Esophagus squamous epithelium (tissue), 5 donors: ENCODE results near the gene SMARCAL1. TPM values are rescaled to one million over a fixed set of nuclear protein-coding genes. Genes with fewer than 3 reads are reported as not detected.

Experiments used
- DNase-seq: peaks from one replicate; lab custom pipeline; 2025; lab: John Stamatoyannopoulos, UW
- H3K27ac ChIP-seq, 4 donors: fragments of 200-600 bp; sonication (generic); one replicate each; pipeline ENCODE4 v1.5.1; 2016 to 2019; ENCODE audit warnings: mild to moderate bottlenecking in 1 of 4
- H3K27me3 ChIP-seq, 4 donors: fragments of 200-600 bp; sonication (generic); 1 replicate in 3 of 4; 2 replicates in 1 of 4; pipeline versions ENCODE4 v1.5.1 to v1.6.0; 2017 to 2021; ENCODE audit warnings: antibody characterized with exemption in 1 of 4
- H3K36me3 ChIP-seq, 3 donors: fragments of 200-600 bp; sonication (generic); one replicate each; pipeline ENCODE4 v1.5.1; 2016 to 2019
- H3K4me1 ChIP-seq, 3 donors: fragments of 200-600 bp; sonication (generic); one replicate each; pipeline ENCODE4 v1.5.1; 2017 to 2019
- H3K4me3 ChIP-seq, 4 donors: fragments of 200-600 bp; sonication (generic); 1 replicate in 3 of 4; 2 replicates in 1 of 4; pipeline ENCODE4 v1.5.1; 2016 to 2019; ENCODE audit warnings: mild to moderate bottlenecking in 2 of 4, moderate library complexity in 1 of 4
- H3K9me3 ChIP-seq, 3 donors: fragments of 200-600 bp; sonication (generic); one replicate each; pipeline ENCODE4 v1.5.1; 2016 to 2019
- POLR2A ChIP-seq, 4 donors: fragments of 450-650 bp; IDR thresholded peaks; one replicate each; pipeline ENCODE4 v1.6.1; 2017; ENCODE audit warnings: antibody characterized with exemption in 4 of 4, mild to moderate bottlenecking in 4 of 4, moderate library complexity in 3 of 4
- WGBS, 2 donors: methylation state at CpG; one replicate each; pipeline ENCODE4 v1.1.5; 2018; 5-methylcytosine and 5-hydroxymethylcytosine counted together
- intact Hi-C: fragments of 100-400 bp; cut with DNase I; formaldehyde crosslinking; loops from one replicate; pipeline ENCODE4 v1.15.0; 2022
- total RNA-seq, 4 donors: library from RNA; depleted of rRNA; stranded (reverse); fragments of >200 nt; gene quantifications; one replicate each; pipeline ENCODE4 v1.1.0, GENCODE V29; 2016
- TF ChIP-seq, protein P1 (sequence below), 6 experiments: fragments of 450-650 bp in 4 of 6; fragments of 200-600 bp in 2 of 6; sonication (generic) in 2 of 6; IDR thresholded peaks; one replicate each; pipeline ENCODE4 v1.5.1; 2016 to 2019; ENCODE audit warnings: antibody characterized with exemption in 6 of 6, mild to moderate bottlenecking in 4 of 6, moderate library complexity in 4 of 6
- donor health status: DM: yes; HTN: yes; CAD: no.

Gene SMARCAL1
- total RNA-seq, 4 donors from 2014 or later = 10.3 to 27.1 (median 18.1) TPM

GRCh38 chr2:216441308-216442010, 29.2 kb downstream of the SMARCAL1 start:
- no peak for DNase-seq
- intact Hi-C loops = no loop called here
- Histone ChIP-seq H3K4me3 (no peak overlapping the region), H3K9me3 (no peaks in the 10 kb centered on the region), H3K27me3 (no peaks in the 10 kb centered on the region), H3K36me3 (peaks cover 8 to 100% (median 8%) of the 10 kb centered on the region in 3 donors), H3K4me1 (no peaks in the 10 kb centered on the region), H3K27ac (no peak overlapping the region)
- 93 to 99% methylated on average over 3 of the region's 3 CpGs for WGBS, 2 donors
- no peak for TF ChIP-seq POLR2A (IDR thresholded peaks at IDR 0.05)
- TF ChIP-seq, protein P1, sequence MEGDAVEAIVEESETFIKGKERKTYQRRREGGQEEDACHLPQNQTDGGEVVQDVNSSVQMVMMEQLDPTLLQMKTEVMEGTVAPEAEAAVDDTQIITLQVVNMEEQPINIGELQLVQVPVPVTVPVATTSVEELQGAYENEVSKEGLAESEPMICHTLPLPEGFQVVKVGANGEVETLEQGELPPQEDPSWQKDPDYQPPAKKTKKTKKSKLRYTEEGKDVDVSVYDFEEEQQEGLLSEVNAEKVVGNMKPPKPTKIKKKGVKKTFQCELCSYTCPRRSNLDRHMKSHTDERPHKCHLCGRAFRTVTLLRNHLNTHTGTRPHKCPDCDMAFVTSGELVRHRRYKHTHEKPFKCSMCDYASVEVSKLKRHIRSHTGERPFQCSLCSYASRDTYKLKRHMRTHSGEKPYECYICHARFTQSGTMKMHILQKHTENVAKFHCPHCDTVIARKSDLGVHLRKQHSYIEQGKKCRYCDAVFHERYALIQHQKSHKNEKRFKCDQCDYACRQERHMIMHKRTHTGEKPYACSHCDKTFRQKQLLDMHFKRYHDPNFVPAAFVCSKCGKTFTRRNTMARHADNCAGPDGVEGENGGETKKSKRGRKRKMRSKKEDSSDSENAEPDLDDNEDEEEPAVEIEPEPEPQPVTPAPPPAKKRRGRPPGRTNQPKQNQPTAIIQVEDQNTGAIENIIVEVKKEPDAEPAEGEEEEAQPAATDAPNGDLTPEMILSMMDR (IDR thresholded peaks at IDR 0.05) = no peak

DNA sequence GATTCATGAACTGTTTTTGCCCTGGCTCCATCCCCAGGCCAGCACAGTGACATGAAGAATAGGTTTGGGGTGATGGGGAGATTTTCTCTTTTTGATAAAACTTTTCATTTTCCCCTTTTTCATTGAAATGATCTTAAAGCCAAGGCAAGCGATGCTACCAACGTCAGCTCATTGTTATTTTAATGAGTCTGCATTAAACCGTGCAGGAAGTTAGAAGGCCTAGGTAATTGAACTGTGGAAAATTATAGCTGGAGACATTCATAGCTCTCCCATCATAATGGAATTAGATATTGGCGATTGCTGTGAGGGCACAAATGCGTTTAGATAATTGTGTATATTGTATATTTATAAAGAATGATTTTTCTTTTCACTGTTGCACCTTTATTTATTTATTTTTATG, 33.2 kb downstream of the SMARCAL1 start:
- H3K4me3 ChIP-seq = no peak overlapping the region
- intact Hi-C loops = no loop called here
- H3K27ac ChIP-seq = no peak overlapping the region
- 80 to 85% methylated on average over 5 of the region's 5 CpGs for WGBS, 2 donors
- H3K4me1 ChIP-seq = no peaks in the 10 kb centered on the region
- no peaks in the 10 kb centered on the region for H3K27me3 ChIP-seq
- DNase-seq = no peak
- TF ChIP-seq, protein P1 (IDR thresholded peaks at IDR 0.05) = no peak
- TF ChIP-seq POLR2A (IDR thresholded peaks at IDR 0.05) = no peak
- no peaks in the 10 kb centered on the region for H3K9me3 ChIP-seq
- peaks cover 26 to 100% (median 30%) of the 10 kb centered on the region in 3 donors for H3K36me3 ChIP-seq

DNA sequence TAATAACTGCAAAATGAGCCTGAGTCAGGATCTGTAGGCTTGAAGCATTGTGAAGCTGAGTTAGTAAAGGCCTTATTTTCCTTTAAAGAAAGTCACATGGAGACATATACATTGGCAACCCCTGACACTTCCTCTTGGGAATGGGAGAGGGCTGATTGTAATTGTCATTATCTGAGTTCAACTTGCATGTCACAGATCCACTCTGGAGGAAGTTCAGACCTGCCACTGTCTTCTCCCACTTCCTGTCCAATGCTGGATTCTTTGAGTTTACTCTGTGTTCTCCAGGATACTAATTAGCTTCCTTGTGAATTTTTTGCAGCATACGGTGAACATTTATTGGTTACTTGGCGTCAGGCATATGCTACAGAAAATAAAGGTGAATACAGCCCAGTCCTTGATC, 34.1 kb downstream of the SMARCAL1 start:
- H3K4me3 ChIP-seq = no peak overlapping the region
- TF ChIP-seq POLR2A (IDR thresholded peaks at IDR 0.05) = no peak
- TF ChIP-seq, protein P1 (IDR thresholded peaks at IDR 0.05) = no peak
- H3K36me3 ChIP-seq = peaks cover 34 to 100% (median 35%) of the 10 kb centered on the region in 3 donors
- H3K9me3 ChIP-seq = no peaks in the 10 kb centered on the region
- H3K27ac ChIP-seq = no peak overlapping the region
- no peaks in the 10 kb centered on the region for H3K27me3 ChIP-seq
- no peak for DNase-seq
- H3K4me1 ChIP-seq = no peaks in the 10 kb centered on the region
- WGBS, 2 donors = 93 to 97% methylated on average over 2 of the region's 2 CpGs
- intact Hi-C loops = no loop called here

DNA sequence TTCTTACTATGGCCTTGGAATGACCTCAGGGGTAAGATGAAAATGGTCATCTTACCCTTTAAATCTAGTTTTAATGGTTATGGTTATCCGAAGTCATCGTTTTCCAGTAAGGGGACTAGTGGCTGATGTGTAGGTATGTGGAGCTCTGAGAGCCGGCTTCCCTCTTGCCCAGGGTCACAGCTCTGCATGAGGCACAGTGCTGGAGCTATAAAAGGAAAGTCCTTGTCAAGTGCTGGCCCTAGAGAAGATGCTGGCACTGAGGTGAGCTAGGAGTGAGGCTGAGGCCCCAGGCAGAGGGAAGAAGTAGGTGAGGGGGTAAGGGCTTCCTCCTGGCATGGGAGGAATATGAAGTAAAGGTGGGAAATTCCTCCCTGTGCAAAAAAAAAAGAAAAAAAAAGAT, 35.0 kb downstream of the SMARCAL1 start:
- Histone ChIP-seq H3K27me3 (no peaks in the 10 kb centered on the region), H3K36me3 (peaks cover 35 to 100% (median 37%) of the 10 kb centered on the region in 3 donors), H3K4me1 (no peaks in the 10 kb centered on the region), H3K9me3 (no peaks in the 10 kb centered on the region), H3K4me3 (no peak overlapping the region), H3K27ac (no peak overlapping the region)
- no peak for DNase-seq
- intact Hi-C loops = no loop called here
- no peak for TF ChIP-seq POLR2A (IDR thresholded peaks at IDR 0.05)
- TF ChIP-seq, protein P1 (IDR thresholded peaks at IDR 0.05) = no peak
- WGBS, 2 donors = 94 to 96% methylated on average over 3 of the region's 3 CpGs

DNA sequence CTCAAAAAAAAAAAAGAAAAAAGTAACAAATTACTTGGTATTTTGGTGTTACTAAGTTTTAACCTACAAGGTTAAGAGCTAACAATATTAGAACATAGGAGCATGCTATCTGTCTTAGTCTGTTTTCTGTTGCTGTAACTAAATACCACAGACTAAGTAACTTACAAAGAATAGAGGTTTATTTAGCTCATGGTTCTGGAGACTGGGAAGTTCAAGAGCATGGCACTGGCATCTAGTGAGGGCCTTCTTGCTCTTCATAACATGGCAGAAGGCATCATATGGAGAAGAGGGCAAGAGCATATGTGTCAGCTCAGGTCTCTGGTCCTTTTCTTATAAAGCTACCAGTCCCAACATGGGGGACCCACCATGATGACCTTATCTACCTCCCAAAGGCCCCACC, 36.5 kb downstream of the SMARCAL1 start:
- Histone ChIP-seq H3K36me3 (peaks cover 40 to 100% (median 45%) of the 10 kb centered on the region in 3 donors), H3K27ac (no peak overlapping the region), H3K4me1 (no peaks in the 10 kb centered on the region), H3K4me3 (no peak overlapping the region), H3K27me3 (no peaks in the 10 kb centered on the region), H3K9me3 (no peaks in the 10 kb centered on the region)
- TF ChIP-seq, protein P1 (IDR thresholded peaks at IDR 0.05) = no peak
- TF ChIP-seq POLR2A (IDR thresholded peaks at IDR 0.05) = no peak
- DNase-seq = no peak
- intact Hi-C loops = no loop called here
